HEK293 (cell line): ENCODE measurements around the gene COPZ1.

ENCODE experiments used
- CTCF ChIP-seq: fragments of 450-650 bp; formaldehyde crosslinking; IDR thresholded peaks from 2 replicates; pipeline ENCODE4 v1.5.1; 2016; ENCODE audit warnings: missing biosample characterization, missing genetic modification characterization
- ZNF146 ChIP-seq: fragments of 450-650 bp; formaldehyde crosslinking; IDR thresholded peaks from 2 replicates; pipeline ENCODE4 v1.5.1; 2016; ENCODE audit warnings: missing biosample characterization, missing genetic modification characterization

GRCh38 chr12:54329759-54330158, 4.8 kb downstream of the COPZ1 start:
- TF ChIP-seq CTCF (tag by site-specific recombination) (no peak), ZNF146 (tag by site-specific recombination) (no peak)
